GM19397 (cell line): Measurements from ENCODE around the gene CCDC80.
"Not testable (repeated sequence)": the region's sequence is repeated elsewhere in the genome, so short reads cannot be mapped to it uniquely, and the experiment has no call there.

ENCODE experiments used
- ATAC-seq: cut with Tn5 transposase; IDR thresholded peaks from one replicate; pipeline ENCODE4 v1.9.1; 2021; ENCODE audit warnings: mild to moderate bottlenecking, moderate library complexity; ENCODE audit not compliant: unreplicated experiment

CCDC80 gene

GRCh38 chr3:112640930-112641801 is at the start of gene CCDC80:
Gene CCDC80 (minus strand): TSS chr3:112641143. CDS start chr3:112639905, 1,238 bp downstream.
- ATAC-seq = no peak

- ATAC-seq = no peak
Observed at GRCh38 chr3:112689989-112690388, 49.0 kb upstream of the CCDC80 start.

GRCh38 chr3:112689385-112689784 is 48.4 kb upstream of the CCDC80 start:
- no peak for ATAC-seq

- no peak for ATAC-seq
Observed at GRCh38 chr3:112688819-112689218, 47.9 kb upstream of the CCDC80 start.

- ATAC-seq = no peak
Observed at GRCh38 chr3:112688085-112688769, 47.3 kb upstream of the CCDC80 start.

GRCh38 chr3:112687616-112688015 is 46.7 kb upstream of the CCDC80 start:
- ATAC-seq = no peak

- no peak for ATAC-seq
Observed at GRCh38 chr3:112687211-112687610, 46.3 kb upstream of the CCDC80 start.

- no peak for ATAC-seq
Observed at GRCh38 chr3:112685956-112686799, 45.2 kb upstream of the CCDC80 start.

GRCh38 chr3:112685420-112685819 is 44.5 kb upstream of the CCDC80 start:
- no peak for ATAC-seq

GRCh38 chr3:112682361-112682760 is 41.4 kb upstream of the CCDC80 start:
- ATAC-seq = no peak

GRCh38 chr3:112681822-112682325 is 40.9 kb upstream of the CCDC80 start:
- no peak for ATAC-seq

- ATAC-seq = peak; percentile 100
Observed at GRCh38 chr3:112676659-112677234, 35.8 kb upstream of the CCDC80 start.

GRCh38 chr3:112675943-112676535 is 35.1 kb upstream of the CCDC80 start:
- no peak for ATAC-seq

- no peak for ATAC-seq
Observed at GRCh38 chr3:112675349-112675748, 34.4 kb upstream of the CCDC80 start.

GRCh38 chr3:112672716-112673541 is 32.0 kb upstream of the CCDC80 start:
- ATAC-seq = no peak

GRCh38 chr3:112671930-112672715 is 31.2 kb upstream of the CCDC80 start:
- no peak for ATAC-seq

- no peak for ATAC-seq
Observed at GRCh38 chr3:112670824-112671223, 29.9 kb upstream of the CCDC80 start.

- no peak for ATAC-seq
Observed at GRCh38 chr3:112667599-112667998, 26.7 kb upstream of the CCDC80 start.

- not testable (repeated sequence) for ATAC-seq
Observed at GRCh38 chr3:112665009-112665408, 24.1 kb upstream of the CCDC80 start.
